Measurements from ENCODE around the gene CD163L1. TPM values are rescaled to one million over a fixed set of nuclear protein-coding genes. Genes with fewer than 3 reads are reported as not detected.

CD163L1 gene
- total RNA-seq = not detected in 2 replicates

DNA sequence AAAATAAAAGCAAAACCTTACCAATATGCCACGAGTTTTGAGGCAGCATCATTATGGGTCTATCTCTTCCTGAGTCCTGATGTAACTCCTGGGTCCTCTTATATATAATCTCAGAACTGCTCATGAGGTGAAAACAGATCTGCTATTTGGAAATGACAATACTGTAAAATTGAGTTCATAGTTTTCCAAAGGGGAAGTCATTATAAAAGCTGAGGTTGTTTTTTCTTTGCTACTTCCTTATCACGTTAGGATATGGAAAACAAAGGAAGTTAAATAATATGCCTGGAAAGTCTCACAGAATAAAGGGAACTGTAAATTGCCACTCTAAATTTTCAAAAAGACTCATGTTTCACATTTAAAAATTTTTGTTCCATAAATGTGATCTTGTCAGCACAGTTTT is at the start of gene CD163L1:
Gene CD163L1, minus strand, starts transcription at position 78 of the 400 bp plus-strand sequence. Its CDS starts 26 bp downstream, at position 52.
- DNase-seq (ENCODE audit: low spot score) = no peak
- Mint-ChIP-seq H3K9me3 (no peaks in the 10 kb centered on the region), H3K36me3 (ENCODE audit: low read depth) (peaks cover 1% of the 10 kb centered on the region), H3K4me1 (ENCODE audit: low read depth) (peaks cover 5% of the 10 kb centered on the region), H3K4me3 (no peak within 1 kb of the TSS), H3K27ac (no peak within 1 kb of the TSS), H3K27me3 (ENCODE audit: insufficient read depth) (peaks cover 23% of the 10 kb centered on the region)
- intact Hi-C loops (cut with micrococcal nuclease) = no loop called here

DNA sequence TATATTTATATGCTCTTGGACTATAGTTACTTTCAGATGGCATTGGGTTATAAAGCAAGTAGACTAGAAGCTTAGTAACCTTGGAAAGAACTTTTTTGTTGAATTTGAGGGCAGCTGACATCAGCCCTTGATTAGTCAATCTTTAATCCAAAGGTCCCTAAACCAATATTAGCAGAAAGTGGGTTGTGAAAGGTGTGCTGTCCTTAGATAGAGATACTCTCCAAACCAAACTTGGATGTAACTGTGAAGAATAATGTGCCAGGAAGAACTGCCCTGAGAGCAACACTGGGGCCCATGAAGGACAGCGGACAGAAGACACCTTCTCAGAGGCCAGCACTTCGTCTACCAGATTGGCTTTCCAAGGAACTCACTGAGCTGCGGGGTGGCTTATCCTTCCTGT is 49.1 kb upstream of the CD163L1 start:
- peaks cover 13% of the 10 kb centered on the region for H3K27me3 Mint-ChIP-seq (ENCODE audit: insufficient read depth)

DNA sequence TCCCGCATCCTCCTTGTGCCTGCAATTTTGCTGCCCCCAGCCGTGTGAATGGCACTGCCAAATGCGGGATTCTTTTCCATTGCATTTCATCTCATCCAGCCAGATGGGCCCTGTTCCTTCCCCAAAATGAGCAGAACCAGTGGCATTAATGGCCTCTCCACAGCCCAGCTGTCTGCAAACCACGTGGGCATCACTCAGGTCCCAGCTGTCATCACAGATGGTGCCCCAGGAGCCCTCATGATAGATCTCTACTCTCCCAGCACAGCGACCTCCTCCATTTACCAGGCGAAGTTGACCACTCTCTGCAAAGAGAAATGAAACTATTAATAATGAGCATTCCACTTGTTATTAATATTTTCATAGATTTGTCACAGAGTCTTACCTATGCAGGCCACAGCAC is 42.6 kb upstream of the CD163L1 start:
- Mint-ChIP-seq H3K9me3 (no peaks in the 10 kb centered on the region), H3K27me3 (ENCODE audit: insufficient read depth) (peaks cover 7% of the 10 kb centered on the region), H3K4me1 (ENCODE audit: low read depth) (no peaks in the 10 kb centered on the region), H3K36me3 (ENCODE audit: low read depth) (no peaks in the 10 kb centered on the region), H3K27ac (no peak overlapping the region), H3K4me3 (no peak overlapping the region)
- no peak for DNase-seq (ENCODE audit: low spot score)
- intact Hi-C loops (cut with micrococcal nuclease) = no loop called here

More for the DNA sequence above, 49.1 kb upstream of the CD163L1 start:
- Mint-ChIP-seq H3K4me1 (ENCODE audit: low read depth) (no peaks in the 10 kb centered on the region), H3K36me3 (ENCODE audit: low read depth) (no peaks in the 10 kb centered on the region), H3K4me3 (no peak overlapping the region), H3K9me3 (no peaks in the 10 kb centered on the region), H3K27ac (no peak overlapping the region)
- intact Hi-C loops (cut with micrococcal nuclease) = no loop called here
- no peak for DNase-seq (ENCODE audit: low spot score)

DNA sequence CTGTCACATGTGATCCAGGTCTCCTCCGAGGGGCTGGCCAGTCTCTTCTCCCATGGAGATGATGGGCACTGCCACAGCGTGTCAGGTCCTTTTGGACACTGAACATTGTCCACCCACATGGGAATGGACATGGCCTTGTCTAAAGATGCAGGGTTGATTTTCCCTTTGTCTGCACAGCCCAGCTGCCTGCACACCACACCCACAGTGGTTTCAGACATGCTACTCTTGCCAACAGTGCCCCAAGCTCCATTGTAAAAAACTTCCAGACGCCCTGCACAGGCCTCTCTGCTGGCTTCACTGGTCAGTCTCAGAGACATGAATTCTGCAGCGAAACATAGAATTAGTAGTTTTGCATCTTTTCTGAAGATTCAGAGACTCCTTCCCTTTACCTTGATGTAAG is 41.1 kb upstream of the CD163L1 start:
- no peak overlapping the region for H3K4me3 Mint-ChIP-seq
- no peaks in the 10 kb centered on the region for H3K27me3 Mint-ChIP-seq (ENCODE audit: insufficient read depth)
- H3K36me3 Mint-ChIP-seq (ENCODE audit: low read depth) = no peaks in the 10 kb centered on the region
- no peaks in the 10 kb centered on the region for H3K9me3 Mint-ChIP-seq
- no peak for DNase-seq (ENCODE audit: low spot score)
- H3K4me1 Mint-ChIP-seq (ENCODE audit: low read depth) = no peaks in the 10 kb centered on the region
- intact Hi-C loops (cut with micrococcal nuclease) = no loop called here
- no peak overlapping the region for H3K27ac Mint-ChIP-seq

GRCh38 chr12:7483343-7483742 is 39.4 kb upstream of the CD163L1 start:
- intact Hi-C loops (cut with micrococcal nuclease) = no loop called here
- no peaks in the 10 kb centered on the region for H3K9me3 Mint-ChIP-seq
- DNase-seq (ENCODE audit: low spot score) = no peak
- no peaks in the 10 kb centered on the region for H3K4me1 Mint-ChIP-seq (ENCODE audit: low read depth)
- H3K4me3 Mint-ChIP-seq = no peak overlapping the region
- no peaks in the 10 kb centered on the region for H3K27me3 Mint-ChIP-seq (ENCODE audit: insufficient read depth)
- H3K27ac Mint-ChIP-seq = no peak overlapping the region
- no peaks in the 10 kb centered on the region for H3K36me3 Mint-ChIP-seq (ENCODE audit: low read depth)

GRCh38 chr12:7479771-7480170 is 35.8 kb upstream of the CD163L1 start:
- no peaks in the 10 kb centered on the region for H3K36me3 Mint-ChIP-seq (ENCODE audit: low read depth)
- no peak overlapping the region for H3K27ac Mint-ChIP-seq
- intact Hi-C loops (cut with micrococcal nuclease) = no loop called here
- H3K9me3 Mint-ChIP-seq = no peaks in the 10 kb centered on the region
- DNase-seq (ENCODE audit: low spot score) = no peak
- no peaks in the 10 kb centered on the region for H3K27me3 Mint-ChIP-seq (ENCODE audit: insufficient read depth)
- no peaks in the 10 kb centered on the region for H3K4me1 Mint-ChIP-seq (ENCODE audit: low read depth)
- no peak overlapping the region for H3K4me3 Mint-ChIP-seq

DNA sequence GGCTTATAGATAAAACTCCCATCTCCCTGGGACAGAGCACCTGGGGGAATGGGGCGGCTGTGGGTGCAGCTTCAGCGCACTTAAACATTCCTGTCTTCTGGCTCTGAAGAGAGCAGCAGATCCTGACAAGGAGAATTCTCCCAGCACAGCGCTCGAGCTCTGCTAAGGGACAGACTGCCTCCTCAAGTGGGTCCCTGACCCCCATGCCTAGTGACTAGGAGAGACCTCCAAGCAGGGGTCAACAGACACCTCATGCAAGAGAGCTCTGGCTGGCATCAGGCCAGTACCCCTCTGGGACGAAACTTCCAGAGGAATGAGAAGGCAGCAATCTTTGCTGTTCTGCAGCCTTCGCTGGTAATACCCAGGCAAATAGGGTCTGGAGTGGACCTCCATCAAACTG is 28.1 kb upstream of the CD163L1 start:
- DNase-seq (ENCODE audit: low spot score) = no peak
- Mint-ChIP-seq H3K27ac (no peak overlapping the region), H3K36me3 (ENCODE audit: low read depth) (no peaks in the 10 kb centered on the region), H3K9me3 (peaks cover 5% of the 10 kb centered on the region), H3K4me1 (ENCODE audit: low read depth) (no peaks in the 10 kb centered on the region), H3K27me3 (ENCODE audit: insufficient read depth) (peaks cover 1% of the 10 kb centered on the region), H3K4me3 (no peak overlapping the region)
- intact Hi-C loops (cut with micrococcal nuclease) = no loop called here

DNA sequence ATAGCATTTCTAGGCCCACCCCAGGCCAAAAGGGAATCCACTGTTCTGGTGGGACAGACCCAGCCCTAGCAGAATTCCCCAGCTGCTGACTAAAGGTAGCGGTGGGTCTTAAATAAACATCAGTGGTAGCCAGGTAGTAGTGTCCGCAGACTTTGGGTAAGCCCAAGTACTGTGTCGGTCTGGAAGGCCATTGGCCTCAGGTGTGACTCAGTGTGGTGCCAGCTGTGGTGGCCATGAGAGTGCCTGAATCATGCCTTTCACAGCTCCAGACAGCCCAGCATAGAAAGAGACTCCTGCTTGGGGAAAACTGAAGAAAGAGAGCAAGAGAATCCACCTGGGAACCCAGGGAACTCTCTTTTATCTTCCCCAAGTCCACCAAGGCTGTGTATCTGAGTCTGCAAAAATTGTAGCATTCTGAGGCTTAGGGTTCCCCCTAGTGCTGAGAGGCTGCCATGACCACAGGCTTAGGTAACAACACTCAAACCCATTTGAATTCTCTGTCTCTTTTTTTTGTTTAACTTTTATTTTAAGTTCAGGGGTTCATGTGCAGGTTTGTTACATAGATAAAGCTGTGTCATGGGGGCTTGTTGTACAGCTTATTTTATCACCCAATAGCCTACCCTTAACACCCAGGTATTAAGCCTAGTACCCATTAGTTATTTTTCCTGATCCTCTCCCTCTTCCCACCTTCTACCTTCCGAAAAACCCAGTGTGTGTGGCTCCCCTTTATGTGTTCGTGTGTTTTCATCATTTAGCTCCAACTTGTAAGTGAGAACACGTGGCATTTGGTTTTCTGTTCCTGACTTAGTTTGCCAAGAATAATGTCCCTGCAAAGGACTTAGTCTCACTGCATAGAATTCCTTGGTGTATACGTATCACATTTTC is 16.7 kb upstream of the CD163L1 start:
- peak; percentile 11 for DNase-seq (ENCODE audit: low spot score)
- intact Hi-C loops (cut with micrococcal nuclease) = loop anchor here (1.0 to 2.0 kb wide), 4 partner anchors 86 to 318 kb away; no protein-coding TSS in a partner anchor
- no peak overlapping the region for H3K27ac Mint-ChIP-seq
- no peaks in the 10 kb centered on the region for H3K9me3 Mint-ChIP-seq
- no peaks in the 10 kb centered on the region for H3K4me1 Mint-ChIP-seq (ENCODE audit: low read depth)
- H3K27me3 Mint-ChIP-seq (ENCODE audit: insufficient read depth) = peaks cover 5% of the 10 kb centered on the region
- H3K36me3 Mint-ChIP-seq (ENCODE audit: low read depth) = no peaks in the 10 kb centered on the region
- H3K4me3 Mint-ChIP-seq = no peak overlapping the region

DNA sequence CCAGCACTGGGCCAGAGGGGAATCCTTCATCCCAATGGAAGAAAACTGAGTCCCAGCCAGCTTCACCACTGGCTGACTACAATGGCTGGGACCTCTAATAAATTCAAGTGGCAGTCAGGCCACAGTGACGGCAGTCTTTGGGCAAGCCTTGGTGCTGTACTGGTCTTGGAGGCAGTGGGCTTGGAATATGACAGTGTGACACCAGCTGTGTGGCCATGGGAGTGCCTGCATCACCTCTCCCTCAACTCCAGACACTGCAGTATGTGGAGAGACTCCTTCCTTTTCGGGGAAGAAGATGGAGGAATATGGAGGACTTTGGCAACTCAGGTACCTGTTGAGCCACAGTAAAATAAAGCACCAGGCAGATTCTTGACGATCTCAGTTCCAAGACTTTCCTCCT is 16.0 kb upstream of the CD163L1 start:
- no peak for DNase-seq (ENCODE audit: low spot score)

GRCh38 chr12:7451756-7452155 is 7.8 kb upstream of the CD163L1 start:
- DNase-seq (ENCODE audit: low spot score) = no peak
- Mint-ChIP-seq H3K9me3 (no peaks in the 10 kb centered on the region), H3K36me3 (ENCODE audit: low read depth) (no peaks in the 10 kb centered on the region), H3K27ac (no peak overlapping the region), H3K27me3 (ENCODE audit: insufficient read depth) (peaks cover 7% of the 10 kb centered on the region), H3K4me1 (ENCODE audit: low read depth) (no peaks in the 10 kb centered on the region), H3K4me3 (no peak overlapping the region)
- intact Hi-C loops (cut with micrococcal nuclease) = no loop called here

More for the DNA sequence above, 16.0 kb upstream of the CD163L1 start:
- Mint-ChIP-seq H3K27ac (no peak overlapping the region), H3K4me1 (ENCODE audit: low read depth) (no peaks in the 10 kb centered on the region), H3K36me3 (ENCODE audit: low read depth) (no peaks in the 10 kb centered on the region), H3K9me3 (no peaks in the 10 kb centered on the region), H3K27me3 (ENCODE audit: insufficient read depth) (peaks cover 5% of the 10 kb centered on the region), H3K4me3 (no peak overlapping the region)
- intact Hi-C loops (cut with micrococcal nuclease) = loop anchor here (1.0 to 2.0 kb wide), 4 partner anchors 86 to 317 kb away; no protein-coding TSS in a partner anchor

DNA sequence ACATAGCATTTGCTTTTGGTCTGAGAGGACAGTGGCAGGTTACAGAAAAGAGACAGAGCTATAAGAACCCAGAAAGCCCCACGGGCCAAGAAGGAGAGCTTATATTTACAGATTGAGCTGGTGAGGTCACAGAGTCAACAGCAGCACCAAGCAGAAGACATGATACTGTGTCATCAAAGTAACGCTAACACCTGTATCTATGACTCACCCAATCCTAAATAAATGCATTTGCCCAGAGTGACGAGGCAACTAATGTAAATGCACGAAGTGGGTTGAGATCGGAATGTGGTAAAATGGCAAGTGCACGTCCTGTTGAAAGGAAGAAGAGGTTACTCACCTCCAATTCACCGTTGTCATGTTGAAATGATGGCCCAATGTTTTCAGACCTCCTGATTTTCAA is 6.7 kb upstream of the CD163L1 start:
- H3K27ac Mint-ChIP-seq = no peak overlapping the region
- intact Hi-C loops (cut with micrococcal nuclease) = no loop called here
- H3K27me3 Mint-ChIP-seq (ENCODE audit: insufficient read depth) = peaks cover 7% of the 10 kb centered on the region
- no peaks in the 10 kb centered on the region for H3K9me3 Mint-ChIP-seq
- no peaks in the 10 kb centered on the region for H3K36me3 Mint-ChIP-seq (ENCODE audit: low read depth)
- H3K4me3 Mint-ChIP-seq = no peak overlapping the region
- H3K4me1 Mint-ChIP-seq (ENCODE audit: low read depth) = no peaks in the 10 kb centered on the region
- no peak for DNase-seq (ENCODE audit: low spot score)

GRCh38 chr12:7448099-7448498 is 4.1 kb upstream of the CD163L1 start:
- H3K4me1 Mint-ChIP-seq (ENCODE audit: low read depth) = no peaks in the 10 kb centered on the region
- H3K4me3 Mint-ChIP-seq = no peak overlapping the region
- no peaks in the 10 kb centered on the region for H3K9me3 Mint-ChIP-seq
- intact Hi-C loops (cut with micrococcal nuclease) = no loop called here
- no peak overlapping the region for H3K27ac Mint-ChIP-seq
- no peaks in the 10 kb centered on the region for H3K36me3 Mint-ChIP-seq (ENCODE audit: low read depth)
- DNase-seq (ENCODE audit: low spot score) = no peak
- peaks cover 2% of the 10 kb centered on the region for H3K27me3 Mint-ChIP-seq (ENCODE audit: insufficient read depth)

DNA sequence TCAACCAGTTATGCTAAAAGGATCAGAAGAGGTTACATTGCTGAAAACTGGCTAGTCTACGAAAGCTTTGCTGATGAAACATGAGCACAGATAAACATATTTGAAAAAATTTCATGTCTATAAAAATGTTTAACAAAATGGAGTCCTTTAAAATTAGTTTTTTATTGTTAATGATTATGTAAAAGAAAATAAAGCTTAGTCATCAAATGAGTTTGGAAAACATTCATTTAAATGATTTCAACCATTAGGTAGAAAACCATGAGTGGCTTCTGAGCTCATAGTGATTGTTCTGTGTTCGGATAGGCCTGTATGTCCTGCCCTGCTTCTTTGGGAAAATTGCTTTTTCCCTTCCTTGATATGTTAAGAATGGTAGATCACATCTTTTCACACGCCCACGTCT is 584 bp upstream of the CD163L1 start:
- intact Hi-C loops (cut with micrococcal nuclease) = no loop called here
- H3K27ac Mint-ChIP-seq = no peak overlapping the region
- no peak for DNase-seq (ENCODE audit: low spot score)
- H3K9me3 Mint-ChIP-seq = no peaks in the 10 kb centered on the region
- peaks cover 1% of the 10 kb centered on the region for H3K36me3 Mint-ChIP-seq (ENCODE audit: low read depth)
- H3K27me3 Mint-ChIP-seq (ENCODE audit: insufficient read depth) = peaks cover 20% of the 10 kb centered on the region
- peaks cover 4% of the 10 kb centered on the region for H3K4me1 Mint-ChIP-seq (ENCODE audit: low read depth)
- no peak overlapping the region for H3K4me3 Mint-ChIP-seq

All from activated T-helper 1 cell treated with anti-CD3 and anti-CD28 coated beads, Interleukin-12 subunit alpha, Interleukin-12 subunit beta, Interleukin-2, Interleukin-4 antibody, amounts not matched to agents 30 ng/mL and 10 ng/mL and 1 ng/mL, durations not matched to agents 14 hours and 24 hours and 36 hours (primary cell).